ENCODE data around the gene S100A3. TPM values are rescaled to one million over a fixed set of nuclear protein-coding genes. Genes with fewer than 3 reads are reported as not detected.

The S100A3 gene
- total and polyA plus RNA-seq, 12 donors = 0.28 to 3.8 (median 1.9) TPM; not detected in 5

- TF ChIP-seq CTCF (IDR thresholded peaks at IDR 0.05) (no peak), POLR2A (IDR thresholded peaks at IDR 0.05) (no peak)
- intact Hi-C loops (cut with DNase I) = no loop called here
- Histone ChIP-seq H3K27me3 (no peaks in the 10 kb centered on the region), H3K4me1 (replicated peaks in 1 of 2) (peaks cover 13% of the 10 kb centered on the region in 2 donors), H3K4me3 (no peak overlapping the region), H3K9me3 (replicated peaks in 1 of 3) (no peaks in the 10 kb centered on the region), H3K36me3 (replicated peaks in 1 of 2) (no peaks in the 10 kb centered on the region), H3K27ac (peak overlapping the region in 3 of 5 donors; percentile 17 to 25 (median 21))
- 95 to 100% (median 97%) methylated on average over 1 to 3 of the region's 3 CpGs for WGBS, 4 donors
- no peak for DNase-seq
These were observed 12.5 kb upstream of the S100A3 start for GRCh38 chr1:153561466-153561985.

- H3K27ac ChIP-seq = peak overlapping the region in 1 of 5 donors; percentile 21
- H3K9me3 ChIP-seq (replicated peaks in 1 of 3) = no peaks in the 10 kb centered on the region
- 83 to 91% (median 88%) methylated on average over 10 of the region's 10 CpGs for WGBS, 4 donors
- no peak for DNase-seq
- H3K36me3 ChIP-seq (replicated peaks in 1 of 2) = no peaks in the 10 kb centered on the region
- H3K4me1 ChIP-seq (replicated peaks in 1 of 2) = peaks cover 7% of the 10 kb centered on the region in 2 donors
- intact Hi-C loops (cut with DNase I) = no loop called here
- no peaks in the 10 kb centered on the region for H3K27me3 ChIP-seq
- no peak overlapping the region for H3K4me3 ChIP-seq
- TF ChIP-seq CTCF (IDR thresholded peaks at IDR 0.05) (no peak), POLR2A (IDR thresholded peaks at IDR 0.05) (no peak)
These were observed 11.9 kb upstream of the S100A3 start for GRCh38 chr1:153560771-153561465.

- H3K27ac ChIP-seq = no peak overlapping the region
These were observed 11.2 kb upstream of the S100A3 start for GRCh38 chr1:153560241-153560640.

GRCh38 chr1:153557877-153558276 lies 8.8 kb upstream of the S100A3 start:
- H3K9me3 ChIP-seq (replicated peaks in 1 of 3) = no peaks in the 10 kb centered on the region

More at GRCh38 chr1:153560241-153560640, 11.2 kb upstream of the S100A3 start:
- Histone ChIP-seq H3K36me3 (replicated peaks in 1 of 2) (no peaks in the 10 kb centered on the region), H3K27me3 (no peaks in the 10 kb centered on the region), H3K4me1 (replicated peaks in 1 of 2) (peaks cover under 1% of the 10 kb centered on the region in 2 donors), H3K4me3 (no peak overlapping the region), H3K9me3 (replicated peaks in 1 of 3) (no peaks in the 10 kb centered on the region)
- DNase-seq = no peak
- TF ChIP-seq CTCF (IDR thresholded peaks at IDR 0.05) (no peak), POLR2A (IDR thresholded peaks at IDR 0.05) (no peak)
- intact Hi-C loops (cut with DNase I) = no loop called here
- WGBS, 4 donors = 72 to 98% (median 93%) methylated on average over 2 of the region's 2 CpGs

More at GRCh38 chr1:153557877-153558276, 8.8 kb upstream of the S100A3 start:
- Histone ChIP-seq H3K27ac (no peak overlapping the region), H3K4me3 (no peak overlapping the region), H3K4me1 (replicated peaks in 1 of 2) (peaks cover 14 to 21% of the 10 kb centered on the region in 2 donors), H3K36me3 (replicated peaks in 1 of 2) (no peaks in the 10 kb centered on the region), H3K27me3 (no peaks in the 10 kb centered on the region)
- intact Hi-C loops (cut with DNase I) = no loop called here
- 94 to 96% (median 94%) methylated on average over 3 of the region's 3 CpGs for WGBS, 4 donors
- DNase-seq = no peak
- no peak for TF ChIP-seq CTCF (IDR thresholded peaks at IDR 0.05)
- no peak for TF ChIP-seq POLR2A (IDR thresholded peaks at IDR 0.05)
